B cell (primary cell): Measurements from ENCODE around the gene BBS1.

ENCODE experiments used
- EZH2 ChIP-seq: IDR thresholded peaks from 2 replicates; pipeline ENCODE4 v1.6.1; 2012; ENCODE audit warnings: borderline replicate concordance, low read depth, mild to moderate bottlenecking, moderate library complexity, low read length; ENCODE audit not compliant: insufficient read depth, poor library complexity, severe bottlenecking
- TF ChIP-seq, protein P1 (sequence below): fragments of 200-600 bp; IDR thresholded peaks from one replicate; pipeline ENCODE4 v1.8.0; 2022; ENCODE audit warnings: antibody characterized with exemption, mild to moderate bottlenecking

DNA sequence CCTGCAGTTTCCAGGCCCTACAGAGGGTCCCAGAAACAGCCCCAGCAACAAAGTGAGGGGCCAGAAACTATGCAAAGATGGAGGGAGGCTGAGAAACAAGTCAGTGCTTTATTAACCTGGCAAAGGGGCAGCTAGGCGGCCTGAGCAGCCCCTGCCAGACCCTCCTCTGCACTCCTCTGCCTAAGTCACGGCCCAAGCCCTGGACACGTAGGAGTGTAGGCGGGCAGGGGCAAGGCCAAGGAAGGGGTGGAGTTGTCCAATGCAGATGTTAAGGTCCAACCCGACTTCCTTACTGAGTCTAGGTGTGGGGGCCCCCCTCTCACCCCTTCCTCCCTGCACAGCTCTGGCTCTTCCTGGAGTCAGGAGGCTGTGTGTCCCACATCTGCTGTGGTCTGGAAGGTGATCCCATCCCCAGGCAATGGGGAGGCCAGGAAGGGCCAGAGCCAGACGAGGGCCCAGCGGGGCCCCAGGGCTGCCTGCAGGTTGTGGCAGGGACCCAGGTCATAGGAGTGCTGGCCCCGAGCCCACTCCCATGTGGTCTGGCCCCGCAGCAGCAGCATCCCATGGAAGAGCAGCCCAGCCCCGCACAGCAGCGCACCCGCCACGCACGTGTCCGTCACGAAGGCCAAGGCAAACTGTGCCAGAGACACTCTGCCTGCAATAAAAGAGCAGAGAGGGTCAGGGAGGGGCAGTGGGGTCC is 28.9 kb downstream of the BBS1 start:
- TF ChIP-seq, protein P1, sequence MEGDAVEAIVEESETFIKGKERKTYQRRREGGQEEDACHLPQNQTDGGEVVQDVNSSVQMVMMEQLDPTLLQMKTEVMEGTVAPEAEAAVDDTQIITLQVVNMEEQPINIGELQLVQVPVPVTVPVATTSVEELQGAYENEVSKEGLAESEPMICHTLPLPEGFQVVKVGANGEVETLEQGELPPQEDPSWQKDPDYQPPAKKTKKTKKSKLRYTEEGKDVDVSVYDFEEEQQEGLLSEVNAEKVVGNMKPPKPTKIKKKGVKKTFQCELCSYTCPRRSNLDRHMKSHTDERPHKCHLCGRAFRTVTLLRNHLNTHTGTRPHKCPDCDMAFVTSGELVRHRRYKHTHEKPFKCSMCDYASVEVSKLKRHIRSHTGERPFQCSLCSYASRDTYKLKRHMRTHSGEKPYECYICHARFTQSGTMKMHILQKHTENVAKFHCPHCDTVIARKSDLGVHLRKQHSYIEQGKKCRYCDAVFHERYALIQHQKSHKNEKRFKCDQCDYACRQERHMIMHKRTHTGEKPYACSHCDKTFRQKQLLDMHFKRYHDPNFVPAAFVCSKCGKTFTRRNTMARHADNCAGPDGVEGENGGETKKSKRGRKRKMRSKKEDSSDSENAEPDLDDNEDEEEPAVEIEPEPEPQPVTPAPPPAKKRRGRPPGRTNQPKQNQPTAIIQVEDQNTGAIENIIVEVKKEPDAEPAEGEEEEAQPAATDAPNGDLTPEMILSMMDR, result no peak
- no peak for TF ChIP-seq EZH2
